Large intestine (tissue), 3 donors: ENCODE measurements around the gene PKIG. TPM values are rescaled to one million over a fixed set of nuclear protein-coding genes. Genes with fewer than 3 reads are reported as not detected.

ENCODE experiments used
- DNase-seq, 2 donors: peaks; one replicate each; pipeline versions ENCODE4 v3.0.0 to v3.0.0-alpha.2; 2013
- H3K27ac ChIP-seq: one replicate; pipeline ENCODE4 v1.5.1; 2013; ENCODE audit warnings: low read length
- H3K27me3 ChIP-seq: 2 replicates; pipeline ENCODE4 v1.6.1; 2013; ENCODE audit warnings: low read length; ENCODE audit not compliant: control insufficient read depth, insufficient read depth
- H3K36me3 ChIP-seq: 2 replicates; pipeline ENCODE4 v1.6.1; 2013; ENCODE audit warnings: low read length; ENCODE audit not compliant: control insufficient read depth, insufficient read depth
- H3K4me1 ChIP-seq: one replicate; pipeline ENCODE4 v1.6.1; 2013; ENCODE audit warnings: low read length; ENCODE audit not compliant: control insufficient read depth, insufficient read depth
- H3K4me3 ChIP-seq: one replicate; pipeline ENCODE4 v1.5.1; 2013; ENCODE audit warnings: low read length
- H3K9me3 ChIP-seq: one replicate; pipeline ENCODE4 v1.6.1; 2013; ENCODE audit warnings: mild to moderate bottlenecking, low read depth, low read length, moderate library complexity; ENCODE audit not compliant: control insufficient read depth
- WGBS: methylation state at CpG from one replicate; pipeline ENCODE4 v1.1.5; 2013; ENCODE audit warnings: low lambda C conversion rate; ENCODE audit not compliant: insufficient coverage; 5-methylcytosine and 5-hydroxymethylcytosine counted together
- polyA plus RNA-seq: library from polyadenylated mRNA; unstranded; fragments of 120-200 nt; gene quantifications from one replicate; pipeline ENCODE4 v1.2.1, GENCODE V29; 2013

Gene PKIG
- polyA plus RNA-seq, 1 donor = 46.5 TPM

- no peaks in the 10 kb centered on the region for H3K27me3 ChIP-seq
- no peaks in the 10 kb centered on the region for H3K4me1 ChIP-seq
- H3K27ac ChIP-seq = no peak overlapping the region
- DNase-seq = no peak
- H3K9me3 ChIP-seq = no peaks in the 10 kb centered on the region
- no peaks in the 10 kb centered on the region for H3K36me3 ChIP-seq
- no peak overlapping the region for H3K4me3 ChIP-seq
Observed at GRCh38 chr20:44566811-44567210, 15.6 kb upstream of the PKIG start.

- WGBS = no CpG with 5 or more reads among the region's 1 CpG
- Histone ChIP-seq H3K36me3 (no peaks in the 10 kb centered on the region), H3K27ac (no peak overlapping the region), H3K4me3 (no peak overlapping the region), H3K27me3 (no peaks in the 10 kb centered on the region), H3K4me1 (no peaks in the 10 kb centered on the region), H3K9me3 (no peaks in the 10 kb centered on the region)
- DNase-seq = no peak
Observed at GRCh38 chr20:44570367-44570766, 12.0 kb upstream of the PKIG start.

- H3K4me3 ChIP-seq = no peak overlapping the region
- WGBS = 25% methylated on average over 1 of the region's 6 CpGs
- H3K4me1 ChIP-seq = no peaks in the 10 kb centered on the region
- no peaks in the 10 kb centered on the region for H3K9me3 ChIP-seq
- H3K36me3 ChIP-seq = no peaks in the 10 kb centered on the region
- no peak overlapping the region for H3K27ac ChIP-seq
- no peak for DNase-seq
- no peaks in the 10 kb centered on the region for H3K27me3 ChIP-seq
Observed at GRCh38 chr20:44571362-44571988, 10.9 kb upstream of the PKIG start.

- H3K9me3 ChIP-seq = no peaks in the 10 kb centered on the region
- H3K27ac ChIP-seq = peak overlapping the region; percentile 22
- H3K4me1 ChIP-seq = no peaks in the 10 kb centered on the region
- no peaks in the 10 kb centered on the region for H3K36me3 ChIP-seq
- H3K4me3 ChIP-seq = no peak overlapping the region
- no peaks in the 10 kb centered on the region for H3K27me3 ChIP-seq
- DNase-seq = peak in 1 of 2 donors; percentile 43
- WGBS = 86% methylated on average over 2 of the region's 6 CpGs
Observed at GRCh38 chr20:44572551-44573500, 9.6 kb upstream of the PKIG start.

GRCh38 chr20:44573501-44573869 is 8.9 kb upstream of the PKIG start:
- H3K4me3 ChIP-seq = no peak overlapping the region

GRCh38 chr20:44574372-44574771 is 8.0 kb upstream of the PKIG start:
- Histone ChIP-seq H3K4me3 (no peak overlapping the region), H3K27me3 (no peaks in the 10 kb centered on the region), H3K27ac (no peak overlapping the region), H3K9me3 (no peaks in the 10 kb centered on the region), H3K4me1 (no peaks in the 10 kb centered on the region), H3K36me3 (no peaks in the 10 kb centered on the region)
- 100% methylated on average over 2 of the region's 4 CpGs for WGBS
- no peak for DNase-seq

More at GRCh38 chr20:44573501-44573869, 8.9 kb upstream of the PKIG start:
- Histone ChIP-seq H3K4me1 (no peaks in the 10 kb centered on the region), H3K36me3 (no peaks in the 10 kb centered on the region), H3K27ac (no peak overlapping the region), H3K9me3 (no peaks in the 10 kb centered on the region), H3K27me3 (no peaks in the 10 kb centered on the region)
- DNase-seq = no peak
- WGBS = no CpG with 5 or more reads among the region's 2 CpGs

- no peaks in the 10 kb centered on the region for H3K4me1 ChIP-seq
- no peaks in the 10 kb centered on the region for H3K9me3 ChIP-seq
- no peak overlapping the region for H3K27ac ChIP-seq
- no peaks in the 10 kb centered on the region for H3K36me3 ChIP-seq
- H3K27me3 ChIP-seq = no peaks in the 10 kb centered on the region
- no peak for DNase-seq
- no peak overlapping the region for H3K4me3 ChIP-seq
- no CpG with 5 or more reads among the region's 3 CpGs for WGBS
Observed at GRCh38 chr20:44576297-44576696, 6.1 kb upstream of the PKIG start.

- WGBS = 100% methylated on average over 1 of the region's 8 CpGs
- H3K27me3 ChIP-seq = no peaks in the 10 kb centered on the region
- DNase-seq = no peak
- H3K36me3 ChIP-seq = no peaks in the 10 kb centered on the region
- H3K4me3 ChIP-seq = no peak overlapping the region
- no peak overlapping the region for H3K27ac ChIP-seq
- H3K4me1 ChIP-seq = no peaks in the 10 kb centered on the region
- H3K9me3 ChIP-seq = no peaks in the 10 kb centered on the region
Observed at GRCh38 chr20:44579313-44580081, 2.9 kb upstream of the PKIG start.

- Histone ChIP-seq H3K4me1 (no peaks in the 10 kb centered on the region), H3K4me3 (no peak overlapping the region), H3K36me3 (no peaks in the 10 kb centered on the region), H3K9me3 (no peaks in the 10 kb centered on the region), H3K27ac (no peak overlapping the region), H3K27me3 (no peaks in the 10 kb centered on the region)
- WGBS = 100% methylated on average over 1 of the region's 9 CpGs
- DNase-seq = no peak
Observed at GRCh38 chr20:44580581-44581268, 1.7 kb upstream of the PKIG start.

GRCh38 chr20:44581515-44581914 is 864 bp upstream of the PKIG start:
- no peaks in the 10 kb centered on the region for H3K36me3 ChIP-seq
- no peak for DNase-seq
- no peaks in the 10 kb centered on the region for H3K9me3 ChIP-seq
- H3K27ac ChIP-seq = peak overlapping the region; percentile 32
- no peaks in the 10 kb centered on the region for H3K4me1 ChIP-seq
- WGBS = no CpG with 5 or more reads among the region's 1 CpG
- no peak overlapping the region for H3K4me3 ChIP-seq
- H3K27me3 ChIP-seq = no peaks in the 10 kb centered on the region
